ENCODE data around the gene FANCE.
A peak's percentile ranks its signal among the peaks of the same experiment; 100 is the strongest.
"Not testable (repeated sequence)": the region's sequence is repeated elsewhere in the genome, so short reads cannot be mapped to it uniquely, and the experiment has no call there.

Gene FANCE

DNA sequence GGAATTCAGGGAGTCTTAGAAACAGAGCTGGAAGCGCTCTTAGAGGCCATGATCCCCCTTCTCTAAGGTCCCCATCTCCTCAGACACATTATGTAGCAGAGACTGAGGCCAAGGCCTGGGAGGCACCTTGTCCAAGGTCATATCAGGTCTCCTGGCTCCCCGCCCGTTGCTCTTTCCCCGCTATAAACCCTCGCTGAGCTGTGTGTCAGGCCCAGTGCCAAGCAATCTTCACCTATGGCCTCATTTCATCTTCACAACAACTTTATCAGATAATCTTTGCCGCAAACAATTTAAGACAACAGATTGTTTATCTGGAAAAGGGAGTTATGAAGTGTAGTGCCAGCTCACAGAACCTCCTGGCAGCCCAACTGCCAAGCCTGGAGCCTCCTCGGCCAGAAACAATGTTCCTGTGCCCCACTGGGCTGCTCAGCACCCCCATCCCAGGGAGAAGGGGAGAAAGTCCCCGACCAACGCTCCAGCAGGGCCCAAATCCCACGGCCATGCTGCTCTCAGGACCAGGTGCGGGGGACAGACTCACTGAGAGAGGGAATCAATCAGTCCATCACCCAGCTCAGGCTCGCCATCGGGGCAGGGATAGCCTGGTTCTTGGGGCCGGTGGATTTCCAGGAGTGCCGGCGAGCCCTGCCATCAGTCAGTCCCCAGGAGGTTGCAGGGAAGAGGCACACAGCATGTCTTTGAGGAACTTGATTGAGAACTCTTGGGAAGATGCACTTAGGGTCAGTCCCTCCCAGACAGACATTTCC, 16.9 kb upstream of the FANCE start:
- DNase-seq, result no peak

- DNase-seq, result no peak
These were observed 15.9 kb upstream of the FANCE start for GRCh38 chr6:35436071-35436857.

- DNase-seq, result not testable (repeated sequence)
These were observed 13.6 kb upstream of the FANCE start for GRCh38 chr6:35438378-35439065.

DNA sequence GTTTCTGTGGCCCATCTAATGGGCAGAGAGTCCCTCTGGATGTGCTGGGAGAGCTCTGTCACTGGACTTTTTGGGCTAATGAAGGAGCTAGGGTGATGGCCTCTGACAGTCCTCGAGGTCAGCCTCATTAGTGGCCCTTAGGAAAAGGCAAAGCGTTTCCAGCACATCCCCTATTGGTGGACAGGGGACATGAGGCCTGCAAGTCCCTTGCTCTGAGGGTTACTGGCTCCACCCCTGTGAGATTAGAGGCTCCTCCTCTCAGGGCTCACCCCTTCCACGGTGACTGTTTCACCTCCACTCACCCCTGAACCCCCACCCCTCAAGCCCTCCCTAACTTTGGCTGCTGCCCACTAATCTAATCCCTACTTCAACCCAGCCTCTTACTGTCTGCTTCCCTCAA, 12.8 kb upstream of the FANCE start:
- DNase-seq, result no peak

DNA sequence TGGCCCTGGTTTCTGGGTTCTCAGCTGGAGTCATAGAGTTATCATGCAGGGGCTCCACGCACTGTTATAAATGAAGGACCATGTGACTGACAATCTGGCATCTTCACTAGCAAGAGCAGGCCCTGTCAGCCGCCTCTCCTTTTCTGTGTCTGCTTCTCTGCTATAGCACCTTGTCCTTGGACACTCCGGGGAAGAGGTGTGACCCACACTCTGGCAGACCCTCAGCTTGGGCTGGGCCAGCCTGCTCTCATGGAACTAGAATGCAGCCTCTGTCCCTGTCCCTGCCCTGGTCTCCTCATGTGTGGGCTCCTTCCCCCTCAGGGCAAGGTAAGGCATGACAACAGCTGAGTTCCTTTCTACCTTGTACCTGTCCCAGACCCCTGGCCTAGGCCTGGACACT, 10.9 kb upstream of the FANCE start:
- DNase-seq, result no peak

GRCh38 chr6:35441642-35442041, 10.5 kb upstream of the FANCE start:
- no peak for DNase-seq

GRCh38 chr6:35442693-35443092, 9.4 kb upstream of the FANCE start:
- DNase-seq, result no peak

DNA sequence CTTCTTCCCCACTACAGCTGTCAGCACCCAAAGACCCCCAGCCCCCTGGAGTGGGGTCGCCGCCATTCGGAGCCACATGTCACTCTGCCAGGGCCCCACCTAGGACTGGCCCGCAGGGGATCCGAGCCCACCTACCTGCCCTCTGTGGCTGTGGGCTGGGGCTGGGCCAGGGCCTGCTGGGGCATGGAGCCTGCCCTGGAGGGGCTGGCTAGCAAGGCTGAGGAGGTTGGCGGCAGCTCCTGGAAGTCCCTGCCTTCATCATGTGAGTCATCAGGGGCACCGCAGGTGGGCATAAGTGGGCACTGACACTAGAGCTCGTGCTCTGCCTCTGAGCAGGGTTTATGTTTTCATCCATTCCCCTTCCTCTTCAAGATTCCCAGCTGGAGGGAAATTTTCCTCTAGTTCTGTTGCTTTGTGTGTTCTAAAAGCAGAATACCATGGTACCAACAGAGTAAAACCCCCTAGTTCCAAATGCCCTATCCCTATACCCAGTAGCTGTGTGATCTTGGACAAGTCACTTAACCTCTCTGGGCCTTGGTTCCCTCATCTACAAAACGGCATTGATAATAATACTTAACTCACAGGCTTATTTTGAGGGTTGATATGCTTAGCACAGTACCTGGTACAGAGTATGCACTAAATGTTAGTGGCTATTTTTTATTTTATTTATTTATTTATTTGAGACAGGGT, 8.7 kb upstream of the FANCE start:
- no peak for DNase-seq

DNA sequence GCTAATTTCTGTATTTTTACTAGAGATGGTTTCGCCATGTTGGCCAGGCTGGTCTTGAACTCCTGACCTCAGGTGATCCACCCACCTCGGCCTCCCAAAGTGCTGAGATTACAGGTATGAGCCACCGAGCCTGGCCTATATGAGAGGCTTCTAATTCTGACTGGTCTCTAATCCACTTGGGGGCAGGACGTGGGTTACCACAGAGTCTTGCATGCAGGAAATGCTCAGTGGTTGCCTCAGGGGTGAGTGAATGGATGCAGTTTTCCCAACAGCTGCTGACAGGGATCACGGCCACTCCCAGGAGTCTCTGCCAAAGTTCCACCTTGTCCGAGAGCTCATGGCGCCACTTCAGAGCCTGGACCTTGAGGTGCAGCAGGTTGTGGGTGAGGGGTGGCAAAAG, 6.4 kb upstream of the FANCE start:
- DNase-seq, result no peak

- DNase-seq, result no peak
These were observed 3.9 kb upstream of the FANCE start for GRCh38 chr6:35448191-35448590.

GRCh38 chr6:35449287-35449881, 2.8 kb upstream of the FANCE start:
- DNase-seq, result peak; percentile 60

GRCh38 chr6:35451354-35452182, 570 bp upstream of the FANCE start:
- DNase-seq, result no peak

DNA sequence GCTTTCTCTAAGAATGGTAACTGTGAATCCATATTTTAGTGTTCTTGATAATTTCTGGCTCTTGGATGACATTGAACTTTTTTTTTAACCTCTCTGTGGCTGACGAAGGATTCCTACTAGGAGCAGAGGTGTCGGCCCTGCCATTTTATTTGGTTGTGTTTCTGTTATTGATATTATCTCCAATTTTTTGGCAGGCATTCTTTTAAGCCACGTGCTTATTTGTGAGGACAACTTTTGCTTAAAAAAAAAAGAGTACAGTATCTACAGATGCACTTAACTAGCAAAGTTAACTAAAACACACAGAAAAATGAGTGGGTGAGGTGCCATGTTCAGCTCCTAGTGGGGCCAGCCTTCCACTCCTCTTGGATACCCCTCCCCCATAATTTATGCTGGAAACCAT, 1.1 kb downstream of the FANCE start:
- no peak for DNase-seq

DNA sequence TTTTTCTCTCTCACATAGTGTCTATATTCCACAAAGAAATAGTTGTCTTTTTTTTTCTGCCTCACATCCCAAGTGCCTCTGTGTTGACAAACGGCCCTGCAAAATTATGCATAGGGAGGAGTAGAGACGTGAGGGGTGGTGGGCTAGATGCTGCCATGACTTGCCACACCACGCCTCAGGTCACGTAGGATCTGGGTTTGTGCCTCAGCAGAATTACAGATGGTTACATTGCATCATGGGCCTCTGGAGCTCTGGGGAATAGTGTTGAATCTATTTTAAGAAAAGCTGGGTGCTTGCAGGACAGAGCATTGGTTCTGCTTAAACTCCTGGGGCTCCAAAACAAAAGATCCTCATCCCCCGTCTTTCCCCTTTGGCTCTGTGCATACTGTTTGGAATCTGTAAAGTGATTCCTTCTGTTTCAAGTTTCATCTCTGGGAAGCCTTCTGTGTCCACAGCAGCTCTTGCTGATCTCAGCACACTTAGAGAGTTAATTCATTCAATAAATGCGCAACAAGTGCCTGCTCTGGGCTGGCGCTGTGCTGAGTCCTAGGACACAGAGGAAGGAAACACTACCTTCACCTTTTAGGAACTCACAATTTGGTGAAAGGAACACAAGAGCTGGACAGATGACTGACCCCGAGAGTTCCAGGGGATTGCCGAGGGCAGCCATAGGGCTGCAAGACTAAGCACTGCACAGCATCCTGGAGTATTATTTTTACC, 2.4 kb downstream of the FANCE start:
- no peak for DNase-seq

- no peak for DNase-seq
These were observed 5.8 kb downstream of the FANCE start for GRCh38 chr6:35457907-35458306.

GRCh38 chr6:35461270-35461669, 9.1 kb downstream of the FANCE start:
- no peak for DNase-seq

- DNase-seq, result no peak
These were observed 11.2 kb downstream of the FANCE start for GRCh38 chr6:35463292-35463691.

- no peak for DNase-seq
These were observed 13.5 kb downstream of the FANCE start for GRCh38 chr6:35465646-35466045.

- peak; percentile 91 for DNase-seq
These were observed 16.2 kb downstream of the FANCE start, which contains the start of gene RPL10A for GRCh38 chr6:35468181-35468979. TSS of gene RPL10A (plus strand) at chr6:35468401. CDS start at chr6:35468435, 34 bp downstream.

Measured in DMS153 (cell line).